GM12878 (cell line): ENCODE measurements around the gene BSX. TPM values are rescaled to one million over a fixed set of nuclear protein-coding genes. Genes with fewer than 3 reads are reported as not detected.

Experiments used
- ATAC-seq: fragments of 200-7000 bp; cut with Tn5 transposase; 3 replicates; pipeline ENCODE4 v1.9.1; 2020; ENCODE audit warnings: mild to moderate bottlenecking, moderate library complexity
- BruUV-seq: library from RNA; stranded (reverse); fragments of 400-500 nt; replicated peaks from 2 replicates; lab custom pipeline; 2021; lab: Mats Ljungman, UMichigan
- CTCF ChIA-PET: fragments of 300-600 bp; sonication (Branson Sonifier 250); formaldehyde crosslinking; extraction: SDS; loops from one replicate; lab custom pipeline; 2021; ENCODE audit warnings: inconsistent platforms; lab: Yijun Ruan, JAX
- POLR2A ChIA-PET: fragments of 350-600 bp; formaldehyde crosslinking; extraction: SDS; loops from one replicate; lab custom pipeline; 2021; ENCODE audit warnings: inconsistent platforms; lab: Charles Lee
- RAD21 ChIA-PET: fragments of 300-600 bp; sonication (Branson Sonifier 250); formaldehyde crosslinking; loops from one replicate; lab custom pipeline; 2023; ENCODE audit warnings: antibody characterized with exemption; ENCODE audit not compliant: unreplicated experiment; lab: Charles Lee
- SMC1A ChIA-PET: fragments of 300-600 bp; sonication (Branson Sonifier 250); formaldehyde crosslinking; loops from one replicate; lab custom pipeline; 2023; ENCODE audit not compliant: unreplicated experiment, uncharacterized antibody; lab: Charles Lee
- DNase-seq: peaks from one replicate; pipeline ENCODE4 v3.0.0-alpha.2; 2011; ENCODE audit warnings: low read depth, low spot score
- FAIRE-seq: peaks from 3 replicates; lab custom pipeline; 2011; peaks lifted over from hg19 to GRCh38; lab: Jason Lieb, UNC
- H2AFZ ChIP-seq: 2 replicates; pipeline ENCODE4 v1.6.0; 2011; ENCODE audit warnings: low read depth, low read length, control low read depth; ENCODE audit not compliant: control insufficient read depth
- H3K27ac ChIP-seq: 2 replicates; pipeline ENCODE4 v1.5.1; 2011; ENCODE audit warnings: control low read depth; ENCODE audit not compliant: control insufficient read depth, insufficient read depth
- H3K27me3 ChIP-seq, 2 experiments: replicated peaks in 1 of 2; 2 replicates each; pipeline versions ENCODE4 v1.6.0 to v1.6.1; 2011; ENCODE audit warnings: low read length in 1 of 2; ENCODE audit not compliant: control insufficient read depth in 2 of 2, insufficient read depth in 2 of 2
- H3K36me3 ChIP-seq, 2 experiments: 2 replicates each; pipeline ENCODE4 v1.5.1; 2011; ENCODE audit warnings: low read length in 1 of 2; ENCODE audit not compliant: control insufficient read depth in 2 of 2, insufficient read depth in 2 of 2
- H3K4me1 ChIP-seq: 2 replicates; pipeline ENCODE4 v1.6.1; 2011; ENCODE audit warnings: mild to moderate bottlenecking, low read length, moderate library complexity, mixed read lengths; ENCODE audit not compliant: control insufficient read depth, insufficient read depth
- H3K4me2 ChIP-seq: 2 replicates; pipeline ENCODE4 v1.6.0; 2011; ENCODE audit warnings: control low read depth; ENCODE audit not compliant: control insufficient read depth, insufficient read depth
- H3K4me3 ChIP-seq: fragments of 200-600 bp; sonication (generic); 2 replicates; pipeline ENCODE4 v1.5.1; 2016
- H3K79me2 ChIP-seq: 2 replicates; pipeline ENCODE4 v1.6.0; 2011; ENCODE audit warnings: low read length; ENCODE audit not compliant: control insufficient read depth, insufficient read depth
- H3K9ac ChIP-seq: 2 replicates; pipeline ENCODE4 v1.8.0; 2011; ENCODE audit warnings: low read length, control low read depth, mixed read lengths; ENCODE audit not compliant: control insufficient read depth, insufficient read depth
- H3K9me3 ChIP-seq: replicated peaks from 3 replicates; pipeline ENCODE4 v1.5.1; 2011; ENCODE audit warnings: mild to moderate bottlenecking, low read length; ENCODE audit not compliant: control insufficient read depth, insufficient read depth
- H4K20me1 ChIP-seq: 2 replicates; pipeline ENCODE4 v1.6.0; 2011; ENCODE audit not compliant: control insufficient read depth, insufficient read depth
- CBFB ChIP-seq: IDR thresholded peaks from 2 replicates; pipeline ENCODE4 v1.6.1; 2016; ENCODE audit warnings: antibody characterized with exemption, low read depth
- DPF2 ChIP-seq: fragments of 450-650 bp; IDR thresholded peaks from 2 replicates; pipeline ENCODE4 v1.6.1; 2017; ENCODE audit warnings: mild to moderate bottlenecking
- HCFC1 ChIP-seq: fragments of 150-350 bp; IDR thresholded peaks from 2 replicates; pipeline ENCODE4 v1.6.1; 2014; ENCODE audit warnings: low read length
- NFYA ChIP-seq: IDR thresholded peaks from 2 replicates; pipeline ENCODE4 v1.6.1; 2011; ENCODE audit warnings: low read depth, mild to moderate bottlenecking, low read length, improper control_type of control experiment, borderline replicate concordance
- NFYB ChIP-seq: IDR thresholded peaks from 2 replicates; pipeline ENCODE4 v1.6.1; 2011; ENCODE audit warnings: low read depth, mild to moderate bottlenecking, low read length, improper control_type of control experiment, moderate library complexity; ENCODE audit not compliant: insufficient read depth
- POLR2AphosphoS5 ChIP-seq: IDR thresholded peaks from 2 replicates; pipeline ENCODE4 v1.6.1; 2011; ENCODE audit warnings: mild to moderate bottlenecking, low read length, inconsistent platforms
- RAD51 ChIP-seq: fragments of 450-650 bp; IDR thresholded peaks from 2 replicates; pipeline ENCODE4 v1.6.1; 2016; ENCODE audit warnings: moderate library complexity, mild to moderate bottlenecking, inconsistent platforms
- SREBF1 ChIP-seq: IDR thresholded peaks from 2 replicates; pipeline ENCODE4 v1.6.1; 2012; ENCODE audit warnings: mild to moderate bottlenecking, low read length
- WGBS: methylation state at CpG from one replicate; pipeline ENCODE4 v1.1.6; 2016; ENCODE audit warnings: low lambda C conversion rate; ENCODE audit not compliant: insufficient replicate concordance, insufficient coverage; ENCODE audit errors: missing lambda C conversion rate; 5-methylcytosine and 5-hydroxymethylcytosine counted together
- in situ Hi-C: fragments of 300-500 bp; cut with MboI; formaldehyde crosslinking; loops from 9 replicates; pipeline ENCODE4 v1.14.3; 2018; ENCODE audit warnings: mixed read lengths
- intact Hi-C: fragments of 100-400 bp; cut with micrococcal nuclease; formaldehyde crosslinking; loops from one replicate; pipeline ENCODE4 v1.14.2; 2022; ENCODE audit not compliant: unreplicated experiment
- polyA plus RNA-seq, 11 experiments: library from polyadenylated mRNA; depleted of rRNA in 4 of 11; unstranded in 6 of 11; stranded (reverse) in 5 of 11; fragments of >200 nt; fragmentation: Nextera tagmentation in 4 of 11; fragmentation: Illumina TruSeq in 1 of 11; extraction: Ambion mirVana in 4 of 11; extraction: Trizol in 1 of 11; gene quantifications; 1 replicate in 1 of 11; 2 replicates in 10 of 11; pipeline versions ENCODE4 v1.2.1 to v1.2.3, GENCODE V29; 2011 to 2016; ENCODE audit warnings: inconsistent platforms in 2 of 11, missing spikeins in 2 of 11, low read depth in 1 of 11
- total RNA-seq, 4 experiments: library from RNA; depleted of rRNA in 3 of 4; stranded (reverse); fragments of >200 nt in 3 of 4; fragmentation: Illumina TruSeq in 1 of 4; extraction: Trizol in 1 of 4; gene quantifications; 2 replicates each; pipeline versions ENCODE4 v1.2.1 to v1.2.3, GENCODE V29; 2013 to 2021
- TF ChIP-seq, protein P1 (sequence below): IDR thresholded peaks from 2 replicates; pipeline ENCODE4 v1.6.1; 2011; ENCODE audit warnings: borderline replicate concordance, low read depth, mild to moderate bottlenecking, moderate library complexity, mixed read lengths, low read length; ENCODE audit not compliant: insufficient read depth; ENCODE audit errors: extremely low read length
- TF ChIP-seq, protein P2 (sequence below): fragments of 450-650 bp; IDR thresholded peaks from 2 replicates; pipeline ENCODE4 v1.6.1; 2017; ENCODE audit warnings: low read depth, mild to moderate bottlenecking, moderate library complexity

The BSX gene
- total and polyA plus RNA-seq, 10 of the 15 experiments (the other 5 are each of a cell fraction or from before 2014, with no cell fraction given), result not detected

DNA sequence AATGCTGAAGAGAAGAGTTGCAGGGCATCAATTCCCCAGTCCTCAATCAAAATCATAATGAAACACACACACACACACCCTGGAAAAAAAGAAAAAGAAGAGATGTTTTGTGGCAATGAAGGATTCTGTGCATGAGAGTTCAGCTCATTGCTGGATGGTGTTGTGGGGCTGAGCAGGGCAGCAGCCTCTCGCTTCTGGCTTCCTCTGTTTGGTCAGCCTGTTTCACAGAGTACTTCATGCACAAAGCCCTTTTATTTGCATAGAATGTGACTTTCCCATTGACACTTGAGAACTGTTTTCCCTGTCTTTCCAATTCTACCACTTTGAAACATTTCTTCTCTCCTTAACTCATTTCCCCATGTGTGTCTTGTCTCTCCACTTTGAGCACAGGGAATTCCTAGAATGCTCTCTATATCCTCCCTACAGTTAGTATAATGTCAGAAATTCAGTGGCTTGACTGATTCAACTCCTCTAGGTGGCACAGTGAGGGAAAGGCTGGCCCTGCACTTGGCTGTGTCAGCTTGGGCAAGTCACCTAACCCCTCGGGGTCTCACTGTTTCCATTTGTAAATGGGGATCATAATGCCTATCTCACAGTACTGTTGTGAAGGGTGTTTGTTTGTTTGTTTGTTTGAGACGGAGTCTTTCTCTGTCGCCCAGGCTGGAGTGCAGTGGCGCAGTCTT lies 25.4 kb upstream of the BSX start:
- H3K4me2 ChIP-seq, result no peak overlapping the region
- CTCF ChIA-PET, result interaction anchor here (5.7 kb wide), 1 partner anchor 15 kb away, joined by 34 read pairs; no protein-coding TSS in a partner anchor

DNA sequence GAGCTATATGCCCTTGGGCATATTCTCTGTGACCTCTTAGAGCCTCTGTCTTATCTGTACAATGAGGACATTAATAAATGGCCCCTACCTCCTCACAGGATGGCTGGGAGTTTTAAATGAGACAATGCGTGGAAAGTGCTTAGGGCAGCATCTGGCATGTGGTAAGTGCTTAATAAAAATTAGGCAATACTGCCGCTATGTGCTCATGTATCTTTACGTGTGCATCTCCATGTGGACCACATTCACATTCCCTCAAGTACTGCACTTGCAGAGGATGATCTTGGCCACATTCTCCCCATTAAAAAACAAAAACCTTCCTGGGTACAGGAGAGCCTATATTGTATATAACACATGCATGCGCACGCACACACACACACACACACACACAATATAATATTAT lies 19.1 kb upstream of the BSX start:
- SMC1A ChIA-PET, result no interaction called here
- no peak for DNase-seq
- no peak for ATAC-seq
- Histone ChIP-seq H3K79me2 (no peaks in the 10 kb centered on the region), H3K4me2 (no peak overlapping the region), H3K36me3 (no peaks in the 10 kb centered on the region), H2AFZ (no peak overlapping the region), H3K4me1 (no peaks in the 10 kb centered on the region), H3K27ac (no peak overlapping the region), H3K4me3 (no peak overlapping the region), H3K27me3 (no peaks in the 10 kb centered on the region), H3K9me3 (no peaks in the 10 kb centered on the region), H4K20me1 (no peaks in the 10 kb centered on the region), H3K9ac (no peak overlapping the region)
- no peak for FAIRE-seq
- CTCF ChIA-PET, result interaction anchor here (0.6 to 1.4 kb wide), 2 partner anchors 137 to 193 kb away, joined by 3 to 4 read pairs; no protein-coding TSS in a partner anchor
- WGBS, result 80% methylated on average over 5 of the region's 5 CpGs
- POLR2A ChIA-PET, result no interaction called here
- in situ Hi-C loops, result no loop called here
- intact Hi-C loops, result no loop called here
- no TSS peak for BruUV-seq
- RAD21 ChIA-PET, result no interaction called here
- TF ChIP-seq, protein P1, sequence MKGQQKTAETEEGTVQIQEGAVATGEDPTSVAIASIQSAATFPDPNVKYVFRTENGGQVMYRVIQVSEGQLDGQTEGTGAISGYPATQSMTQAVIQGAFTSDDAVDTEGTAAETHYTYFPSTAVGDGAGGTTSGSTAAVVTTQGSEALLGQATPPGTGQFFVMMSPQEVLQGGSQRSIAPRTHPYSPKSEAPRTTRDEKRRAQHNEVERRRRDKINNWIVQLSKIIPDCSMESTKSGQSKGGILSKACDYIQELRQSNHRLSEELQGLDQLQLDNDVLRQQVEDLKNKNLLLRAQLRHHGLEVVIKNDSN, result no peak
- TF ChIP-seq DPF2 (no peak), CBFB (no peak), SREBF1 (no peak), RAD51 (no peak), HCFC1 (no peak), NFYA (no peak), POLR2AphosphoS5 (no peak), NFYB (no peak)

More for the DNA sequence above, 25.4 kb upstream of the BSX start:
- Histone ChIP-seq H3K36me3 (no peaks in the 10 kb centered on the region), H4K20me1 (no peaks in the 10 kb centered on the region), H3K9me3 (no peaks in the 10 kb centered on the region), H3K27me3 (peaks cover 0 to 2% of the 10 kb centered on the region in 2 experiments; a peak in 1 of 4 replicates), H3K27ac (no peak overlapping the region), H3K4me1 (no peaks in the 10 kb centered on the region), H3K79me2 (no peaks in the 10 kb centered on the region), H2AFZ (no peak overlapping the region), H3K4me3 (no peak overlapping the region), H3K9ac (no peak overlapping the region)
- no peak for FAIRE-seq
- ChIA-PET SMC1A (no interaction called here), RAD21 (no interaction called here), POLR2A (no interaction called here)
- intact Hi-C loops (no loop called here), in situ Hi-C loops (no loop called here)
- TF ChIP-seq, protein P2, sequence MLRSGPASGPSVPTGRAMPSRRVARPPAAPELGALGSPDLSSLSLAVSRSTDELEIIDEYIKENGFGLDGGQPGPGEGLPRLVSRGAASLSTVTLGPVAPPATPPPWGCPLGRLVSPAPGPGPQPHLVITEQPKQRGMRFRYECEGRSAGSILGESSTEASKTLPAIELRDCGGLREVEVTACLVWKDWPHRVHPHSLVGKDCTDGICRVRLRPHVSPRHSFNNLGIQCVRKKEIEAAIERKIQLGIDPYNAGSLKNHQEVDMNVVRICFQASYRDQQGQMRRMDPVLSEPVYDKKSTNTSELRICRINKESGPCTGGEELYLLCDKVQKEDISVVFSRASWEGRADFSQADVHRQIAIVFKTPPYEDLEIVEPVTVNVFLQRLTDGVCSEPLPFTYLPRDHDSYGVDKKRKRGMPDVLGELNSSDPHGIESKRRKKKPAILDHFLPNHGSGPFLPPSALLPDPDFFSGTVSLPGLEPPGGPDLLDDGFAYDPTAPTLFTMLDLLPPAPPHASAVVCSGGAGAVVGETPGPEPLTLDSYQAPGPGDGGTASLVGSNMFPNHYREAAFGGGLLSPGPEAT, result no peak
- 68% methylated on average over 5 of the region's 5 CpGs for WGBS
- BruUV-seq, result no TSS peak
- no peak for DNase-seq
- ATAC-seq, result peak; percentile 47; the same call in 2 of the 3 replicates
